ENCODE results near the gene TTF1. TPM values are rescaled to one million over a fixed set of nuclear protein-coding genes. Genes with fewer than 3 reads are reported as not detected.

The TTF1 gene, protein sequence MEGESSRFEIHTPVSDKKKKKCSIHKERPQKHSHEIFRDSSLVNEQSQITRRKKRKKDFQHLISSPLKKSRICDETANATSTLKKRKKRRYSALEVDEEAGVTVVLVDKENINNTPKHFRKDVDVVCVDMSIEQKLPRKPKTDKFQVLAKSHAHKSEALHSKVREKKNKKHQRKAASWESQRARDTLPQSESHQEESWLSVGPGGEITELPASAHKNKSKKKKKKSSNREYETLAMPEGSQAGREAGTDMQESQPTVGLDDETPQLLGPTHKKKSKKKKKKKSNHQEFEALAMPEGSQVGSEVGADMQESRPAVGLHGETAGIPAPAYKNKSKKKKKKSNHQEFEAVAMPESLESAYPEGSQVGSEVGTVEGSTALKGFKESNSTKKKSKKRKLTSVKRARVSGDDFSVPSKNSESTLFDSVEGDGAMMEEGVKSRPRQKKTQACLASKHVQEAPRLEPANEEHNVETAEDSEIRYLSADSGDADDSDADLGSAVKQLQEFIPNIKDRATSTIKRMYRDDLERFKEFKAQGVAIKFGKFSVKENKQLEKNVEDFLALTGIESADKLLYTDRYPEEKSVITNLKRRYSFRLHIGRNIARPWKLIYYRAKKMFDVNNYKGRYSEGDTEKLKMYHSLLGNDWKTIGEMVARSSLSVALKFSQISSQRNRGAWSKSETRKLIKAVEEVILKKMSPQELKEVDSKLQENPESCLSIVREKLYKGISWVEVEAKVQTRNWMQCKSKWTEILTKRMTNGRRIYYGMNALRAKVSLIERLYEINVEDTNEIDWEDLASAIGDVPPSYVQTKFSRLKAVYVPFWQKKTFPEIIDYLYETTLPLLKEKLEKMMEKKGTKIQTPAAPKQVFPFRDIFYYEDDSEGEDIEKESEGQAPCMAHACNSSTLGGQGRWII
- 13.4 TPM for total RNA-seq

DNA sequence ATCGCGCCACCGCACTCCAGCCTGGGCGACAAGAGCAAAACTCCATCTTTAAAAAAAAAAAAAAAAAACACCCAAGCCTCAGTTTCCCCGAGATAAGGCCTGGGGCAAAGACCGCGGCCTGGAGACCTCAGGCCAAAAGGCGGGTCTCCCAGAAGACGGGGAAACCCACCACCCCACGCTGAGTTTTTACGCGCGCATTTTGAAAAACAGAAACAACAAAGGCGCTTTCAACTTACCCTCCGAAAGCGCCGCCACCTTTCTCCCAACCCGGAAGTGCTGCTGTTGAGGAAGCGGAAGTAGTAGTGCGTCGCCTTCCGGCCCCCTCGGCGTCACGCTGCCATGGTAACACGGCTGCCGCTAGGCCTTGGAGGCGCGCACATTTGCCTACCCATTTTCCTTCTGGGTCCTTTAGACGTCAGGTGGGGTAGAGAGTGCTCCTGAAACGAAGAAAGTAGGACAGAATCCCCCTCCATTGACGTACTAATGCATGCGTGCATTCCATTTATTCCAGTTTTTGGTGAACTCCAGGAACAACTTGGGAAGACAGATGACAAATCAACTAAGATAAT is at the start of gene TTF1:
TTF1 (minus strand) TSS at position 287 of the 569 bp plus-strand sequence. CDS start 4,019 bp downstream, outside the sequence.

DNA sequence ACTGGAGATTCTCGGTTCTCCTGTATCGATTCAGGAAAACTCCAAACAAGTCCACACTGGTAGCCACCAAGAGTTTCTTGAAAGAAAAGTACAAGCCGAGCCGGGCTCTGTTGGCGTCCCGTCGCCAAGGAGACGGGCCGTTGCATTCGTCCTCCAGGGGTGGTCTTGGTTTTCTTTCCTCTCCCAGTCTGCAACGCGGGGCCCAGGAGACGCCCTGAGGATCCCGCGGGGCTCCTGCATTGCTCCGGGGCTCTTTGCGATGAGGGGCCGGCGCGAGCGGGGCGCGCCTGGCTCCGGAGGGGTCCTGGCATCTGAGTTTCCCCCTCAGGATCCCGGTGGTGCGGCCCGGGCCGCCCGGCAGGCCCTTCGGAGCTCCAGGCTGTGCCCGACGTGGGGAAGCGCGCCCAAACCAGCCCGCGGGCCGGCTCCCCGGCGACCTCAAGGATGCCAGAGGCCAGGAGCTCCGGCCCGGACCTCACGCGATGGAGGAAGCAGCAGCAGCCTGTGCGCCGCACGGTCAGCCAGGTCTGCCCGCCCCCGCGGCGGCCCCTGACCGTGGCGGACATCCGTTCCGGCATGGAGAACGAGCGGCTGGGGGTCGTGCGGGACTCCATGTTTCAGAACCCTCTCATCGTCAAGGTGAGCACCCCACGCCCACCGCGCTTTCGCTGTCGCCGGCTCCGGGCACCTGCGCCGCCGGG is 3.3 kb upstream of the TTF1 start, which contains the start of gene CFAP77:
CFAP77 (plus strand) TSS at position 384 of the 701 bp plus-strand sequence; CDS start at position 445, 61 bp downstream.

DNA sequence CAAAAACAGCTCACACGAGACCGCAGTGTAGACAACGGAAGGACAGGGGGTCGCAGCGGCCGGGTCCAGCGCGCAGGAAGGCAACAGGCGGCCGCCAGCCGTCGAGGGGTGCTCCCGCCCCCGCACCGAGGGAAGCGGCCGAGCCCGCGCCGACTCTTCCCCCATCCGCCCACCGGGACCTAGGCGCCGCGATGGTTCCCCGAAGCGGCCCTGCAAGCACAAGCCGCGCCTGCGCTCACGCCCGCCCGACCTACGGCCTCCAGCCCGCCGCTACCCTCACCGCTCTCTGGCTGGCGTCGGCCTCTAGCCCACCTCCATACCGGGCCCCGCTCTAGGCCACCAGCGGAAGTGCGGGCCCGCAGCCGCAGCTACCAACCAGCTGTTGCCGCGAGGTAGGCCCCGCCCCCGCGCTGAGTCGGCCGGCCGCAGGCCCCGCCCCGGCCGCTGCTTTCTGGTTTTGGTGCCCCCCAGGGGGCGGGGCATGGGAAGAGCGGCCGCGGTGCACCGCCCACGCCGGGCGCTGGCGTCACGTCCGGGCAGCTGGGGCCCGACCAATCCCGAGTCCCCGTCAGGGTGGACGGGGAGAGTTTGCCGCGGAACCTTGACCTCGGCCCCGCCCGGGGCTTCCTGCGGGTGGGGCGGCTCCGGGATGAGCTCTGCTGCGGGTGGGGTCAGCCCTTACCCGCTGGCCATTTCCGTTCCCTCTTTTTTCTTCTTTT is 51.8 kb downstream of the TTF1 start, which contains the start of gene SETX:
SETX (minus strand) TSS at position 350 of the 719 bp plus-strand sequence. CDS start 5,558 bp downstream, outside the sequence.

Small RNA genes within 50 kb of the gene (small RNA-seq; reads per million reads assigned to genes)
- gene RNU5D-2P, result 5.0 reads per million, percentile 92 among the genes with 10 or more reads in this experiment

Other genes starting within 250 kb of the TTF1 start
- 15.5 TPM for gene NTNG2, start 244.8 kb downstream of the TTF1 start, total RNA-seq
- 79.4 TPM for gene SETX, start 51.9 kb downstream of the TTF1 start, total RNA-seq
- gene CFAP77, start 3.4 kb upstream of the TTF1 start, total RNA-seq, result 1.2 TPM
- 0.69 TPM for gene BARHL1, start 175.8 kb upstream of the TTF1 start, total RNA-seq